ENCODE results near the gene KPNA3.

DNA sequence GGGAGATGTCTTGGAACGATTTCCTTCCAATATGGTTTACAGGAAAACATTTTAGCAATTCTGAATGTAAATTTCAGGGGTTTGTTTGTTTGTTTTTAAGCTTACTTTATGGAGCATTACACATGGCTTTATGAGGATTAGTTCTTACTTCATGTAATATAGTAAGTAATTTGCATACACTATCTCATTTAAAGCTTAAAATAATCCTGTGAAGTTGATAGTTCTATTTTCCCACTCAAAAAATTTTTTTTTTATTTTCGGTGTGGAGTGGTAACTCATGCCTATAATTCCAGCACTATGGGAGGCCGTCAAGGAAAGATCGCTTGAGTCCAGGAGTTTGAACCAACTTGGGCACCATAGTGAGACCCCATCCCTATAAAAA, 19.0 kb upstream of the KPNA3 start:
- TF ChIP-seq POLR2AphosphoS5 (IDR thresholded peaks at IDR 0.05; ENCODE audit: low read depth, low read length) = no peak
- no peak for TF ChIP-seq EP300 (IDR thresholded peaks at IDR 0.05; ENCODE audit: borderline replicate concordance in 1 of 2, low read depth in 1 of 2, low read length in 1 of 2)
- no peak for TF ChIP-seq GABPA (IDR thresholded peaks at IDR 0.05; ENCODE audit: low read depth)
- TF ChIP-seq, protein P1, sequence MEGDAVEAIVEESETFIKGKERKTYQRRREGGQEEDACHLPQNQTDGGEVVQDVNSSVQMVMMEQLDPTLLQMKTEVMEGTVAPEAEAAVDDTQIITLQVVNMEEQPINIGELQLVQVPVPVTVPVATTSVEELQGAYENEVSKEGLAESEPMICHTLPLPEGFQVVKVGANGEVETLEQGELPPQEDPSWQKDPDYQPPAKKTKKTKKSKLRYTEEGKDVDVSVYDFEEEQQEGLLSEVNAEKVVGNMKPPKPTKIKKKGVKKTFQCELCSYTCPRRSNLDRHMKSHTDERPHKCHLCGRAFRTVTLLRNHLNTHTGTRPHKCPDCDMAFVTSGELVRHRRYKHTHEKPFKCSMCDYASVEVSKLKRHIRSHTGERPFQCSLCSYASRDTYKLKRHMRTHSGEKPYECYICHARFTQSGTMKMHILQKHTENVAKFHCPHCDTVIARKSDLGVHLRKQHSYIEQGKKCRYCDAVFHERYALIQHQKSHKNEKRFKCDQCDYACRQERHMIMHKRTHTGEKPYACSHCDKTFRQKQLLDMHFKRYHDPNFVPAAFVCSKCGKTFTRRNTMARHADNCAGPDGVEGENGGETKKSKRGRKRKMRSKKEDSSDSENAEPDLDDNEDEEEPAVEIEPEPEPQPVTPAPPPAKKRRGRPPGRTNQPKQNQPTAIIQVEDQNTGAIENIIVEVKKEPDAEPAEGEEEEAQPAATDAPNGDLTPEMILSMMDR (IDR thresholded peaks at IDR 0.05) = no peak
- TF ChIP-seq, protein P2, sequence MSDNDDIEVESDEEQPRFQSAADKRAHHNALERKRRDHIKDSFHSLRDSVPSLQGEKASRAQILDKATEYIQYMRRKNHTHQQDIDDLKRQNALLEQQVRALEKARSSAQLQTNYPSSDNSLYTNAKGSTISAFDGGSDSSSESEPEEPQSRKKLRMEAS (IDR thresholded peaks at IDR 0.05; ENCODE audit: low read depth) = no peak
- TF ChIP-seq, protein P3, sequence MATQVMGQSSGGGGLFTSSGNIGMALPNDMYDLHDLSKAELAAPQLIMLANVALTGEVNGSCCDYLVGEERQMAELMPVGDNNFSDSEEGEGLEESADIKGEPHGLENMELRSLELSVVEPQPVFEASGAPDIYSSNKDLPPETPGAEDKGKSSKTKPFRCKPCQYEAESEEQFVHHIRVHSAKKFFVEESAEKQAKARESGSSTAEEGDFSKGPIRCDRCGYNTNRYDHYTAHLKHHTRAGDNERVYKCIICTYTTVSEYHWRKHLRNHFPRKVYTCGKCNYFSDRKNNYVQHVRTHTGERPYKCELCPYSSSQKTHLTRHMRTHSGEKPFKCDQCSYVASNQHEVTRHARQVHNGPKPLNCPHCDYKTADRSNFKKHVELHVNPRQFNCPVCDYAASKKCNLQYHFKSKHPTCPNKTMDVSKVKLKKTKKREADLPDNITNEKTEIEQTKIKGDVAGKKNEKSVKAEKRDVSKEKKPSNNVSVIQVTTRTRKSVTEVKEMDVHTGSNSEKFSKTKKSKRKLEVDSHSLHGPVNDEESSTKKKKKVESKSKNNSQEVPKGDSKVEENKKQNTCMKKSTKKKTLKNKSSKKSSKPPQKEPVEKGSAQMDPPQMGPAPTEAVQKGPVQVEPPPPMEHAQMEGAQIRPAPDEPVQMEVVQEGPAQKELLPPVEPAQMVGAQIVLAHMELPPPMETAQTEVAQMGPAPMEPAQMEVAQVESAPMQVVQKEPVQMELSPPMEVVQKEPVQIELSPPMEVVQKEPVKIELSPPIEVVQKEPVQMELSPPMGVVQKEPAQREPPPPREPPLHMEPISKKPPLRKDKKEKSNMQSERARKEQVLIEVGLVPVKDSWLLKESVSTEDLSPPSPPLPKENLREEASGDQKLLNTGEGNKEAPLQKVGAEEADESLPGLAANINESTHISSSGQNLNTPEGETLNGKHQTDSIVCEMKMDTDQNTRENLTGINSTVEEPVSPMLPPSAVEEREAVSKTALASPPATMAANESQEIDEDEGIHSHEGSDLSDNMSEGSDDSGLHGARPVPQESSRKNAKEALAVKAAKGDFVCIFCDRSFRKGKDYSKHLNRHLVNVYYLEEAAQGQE (IDR thresholded peaks at IDR 0.05; ENCODE audit: low read depth, low read length) = no peak

All from SK-N-SH (cell line).